Measurements from ENCODE around the gene ABI2. TPM values are rescaled to one million over a fixed set of nuclear protein-coding genes. Genes with fewer than 3 reads are reported as not detected.

ABI2 gene
- total and polyA plus RNA-seq, 4 donors: 5.4 to 10.5 (median 7.6) TPM

- no peaks in the 10 kb centered on the region for H3K9me3 ChIP-seq (ENCODE audit: control insufficient read depth in 4 of 4, low read length in 3 of 4)
- 79% methylated on average over 4 of the region's 4 CpGs for WGBS
- H3K4me1 ChIP-seq (ENCODE audit: control insufficient read depth in 4 of 4, insufficient read depth in 4 of 4, low read length in 3 of 4): peaks cover 3 to 55% (median 41%) of the 10 kb centered on the region in 4 donors
- no peak overlapping the region for H3K4me3 ChIP-seq (ENCODE audit: low read depth in 1 of 3, low read length in 3 of 3)
- no peak overlapping the region for H3K9ac ChIP-seq (ENCODE audit: low read depth in 1 of 2, low read length in 2 of 2)
- TF ChIP-seq JUND (IDR thresholded peaks at IDR 0.05): no peak
- no peak for TF ChIP-seq ATF3 (IDR thresholded peaks at IDR 0.05)
- no peak for TF ChIP-seq MAX (IDR thresholded peaks at IDR 0.05)
- TF ChIP-seq FOXA2 (IDR thresholded peaks at IDR 0.05): no peak
- no peak for TF ChIP-seq REST (IDR thresholded peaks at IDR 0.05)
- no peak for TF ChIP-seq SP1 (IDR thresholded peaks at IDR 0.05)
- TF ChIP-seq, protein P1, sequence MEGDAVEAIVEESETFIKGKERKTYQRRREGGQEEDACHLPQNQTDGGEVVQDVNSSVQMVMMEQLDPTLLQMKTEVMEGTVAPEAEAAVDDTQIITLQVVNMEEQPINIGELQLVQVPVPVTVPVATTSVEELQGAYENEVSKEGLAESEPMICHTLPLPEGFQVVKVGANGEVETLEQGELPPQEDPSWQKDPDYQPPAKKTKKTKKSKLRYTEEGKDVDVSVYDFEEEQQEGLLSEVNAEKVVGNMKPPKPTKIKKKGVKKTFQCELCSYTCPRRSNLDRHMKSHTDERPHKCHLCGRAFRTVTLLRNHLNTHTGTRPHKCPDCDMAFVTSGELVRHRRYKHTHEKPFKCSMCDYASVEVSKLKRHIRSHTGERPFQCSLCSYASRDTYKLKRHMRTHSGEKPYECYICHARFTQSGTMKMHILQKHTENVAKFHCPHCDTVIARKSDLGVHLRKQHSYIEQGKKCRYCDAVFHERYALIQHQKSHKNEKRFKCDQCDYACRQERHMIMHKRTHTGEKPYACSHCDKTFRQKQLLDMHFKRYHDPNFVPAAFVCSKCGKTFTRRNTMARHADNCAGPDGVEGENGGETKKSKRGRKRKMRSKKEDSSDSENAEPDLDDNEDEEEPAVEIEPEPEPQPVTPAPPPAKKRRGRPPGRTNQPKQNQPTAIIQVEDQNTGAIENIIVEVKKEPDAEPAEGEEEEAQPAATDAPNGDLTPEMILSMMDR (IDR thresholded peaks at IDR 0.05; ENCODE audit: low read depth, low read length, missing input control): no peak
- no peak for TF ChIP-seq TAF1 (conservative IDR thresholded peaks at IDR 0.05)
- no peak overlapping the region for H3K27ac ChIP-seq (ENCODE audit: low read depth in 1 of 2, low read length in 2 of 2)
- H3K27me3 ChIP-seq (ENCODE audit: control insufficient read depth in 4 of 4, insufficient read depth in 4 of 4, low read length in 3 of 4): no peaks in the 10 kb centered on the region
- peaks cover 2 to 64% (median 45%) of the 10 kb centered on the region in 4 donors for H3K36me3 ChIP-seq (ENCODE audit: control insufficient read depth in 4 of 4, insufficient read depth in 3 of 4, low read depth in 1 of 4, low read length in 3 of 4)
- DNase-seq (ENCODE audit: low spot score): no peak
These were observed 112.5 kb downstream of the ABI2 start for GRCh38 chr2:203440671-203441070.

DNA sequence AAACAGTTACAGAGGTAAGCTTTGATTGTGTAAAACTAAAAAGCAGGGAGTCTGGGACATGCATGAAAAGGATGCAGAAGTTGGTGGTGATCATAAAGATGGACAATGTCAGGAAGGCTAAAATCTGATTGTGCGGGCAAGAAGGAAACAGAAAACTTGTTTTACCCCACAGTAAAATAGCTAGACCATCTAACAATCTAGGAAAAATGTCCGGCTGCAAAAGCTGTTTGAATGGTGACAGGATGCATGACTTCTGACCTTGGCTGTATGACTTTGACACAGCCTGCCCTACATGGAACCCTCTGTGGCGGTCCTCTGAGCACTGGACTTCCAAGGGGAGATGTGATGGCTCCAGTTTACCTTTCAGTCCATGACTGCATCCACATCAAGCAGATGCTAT is 113.3 kb downstream of the ABI2 start:
- 79% methylated on average over 3 of the region's 3 CpGs for WGBS
- H3K9me3 ChIP-seq (ENCODE audit: control insufficient read depth in 4 of 4, low read length in 3 of 4): no peaks in the 10 kb centered on the region
- no peak overlapping the region for H3K27ac ChIP-seq (ENCODE audit: low read depth in 1 of 2, low read length in 2 of 2)
- H3K27me3 ChIP-seq (ENCODE audit: control insufficient read depth in 4 of 4, insufficient read depth in 4 of 4, low read length in 3 of 4): no peaks in the 10 kb centered on the region
- H3K4me1 ChIP-seq (ENCODE audit: control insufficient read depth in 4 of 4, insufficient read depth in 4 of 4, low read length in 3 of 4): peaks cover 3 to 54% (median 41%) of the 10 kb centered on the region in 4 donors
- H3K4me3 ChIP-seq (ENCODE audit: low read depth in 1 of 3, low read length in 3 of 3): no peak overlapping the region
- no peak for DNase-seq (ENCODE audit: low spot score)
- TF ChIP-seq NR2F2 (IDR thresholded peaks at IDR 0.05) (peak; percentile 88), YY1 (IDR thresholded peaks at IDR 0.05) (no peak)
- no peak overlapping the region for H3K9ac ChIP-seq (ENCODE audit: low read depth in 1 of 2, low read length in 2 of 2)
- peaks cover 2 to 65% (median 48%) of the 10 kb centered on the region in 4 donors for H3K36me3 ChIP-seq (ENCODE audit: control insufficient read depth in 4 of 4, insufficient read depth in 3 of 4, low read depth in 1 of 4, low read length in 3 of 4)

- no peak overlapping the region for H3K4me3 ChIP-seq (ENCODE audit: low read depth in 1 of 3, low read length in 3 of 3)
- H3K4me1 ChIP-seq (ENCODE audit: control insufficient read depth in 4 of 4, insufficient read depth in 4 of 4, low read length in 3 of 4): peaks cover 3 to 47% (median 38%) of the 10 kb centered on the region in 4 donors
- peak overlapping the region in 1 of 2 donors; percentile 34 for H3K27ac ChIP-seq (ENCODE audit: low read depth in 1 of 2, low read length in 2 of 2)
- 33% methylated on average over 5 of the region's 5 CpGs for WGBS
- peaks cover 2 to 64% (median 50%) of the 10 kb centered on the region in 4 donors for H3K36me3 ChIP-seq (ENCODE audit: control insufficient read depth in 4 of 4, insufficient read depth in 3 of 4, low read depth in 1 of 4, low read length in 3 of 4)
- no peaks in the 10 kb centered on the region for H3K9me3 ChIP-seq (ENCODE audit: control insufficient read depth in 4 of 4, low read length in 3 of 4)
- H3K9ac ChIP-seq (ENCODE audit: low read depth in 1 of 2, low read length in 2 of 2): no peak overlapping the region
- no peak for DNase-seq (ENCODE audit: low spot score)
- peak; percentile 76 to 87 for TF ChIP-seq RXRA (IDR thresholded peaks at IDR 0.05)
- TF ChIP-seq SP1 (IDR thresholded peaks at IDR 0.05): peak; percentile 7
- peak; percentile 42 to 49 for TF ChIP-seq HNF4A (conservative IDR thresholded peaks at IDR 0.05)
- no peak for TF ChIP-seq REST (IDR thresholded peaks at IDR 0.05)
- H3K27me3 ChIP-seq (ENCODE audit: control insufficient read depth in 4 of 4, insufficient read depth in 4 of 4, low read length in 3 of 4): no peaks in the 10 kb centered on the region
These were observed 114.3 kb downstream of the ABI2 start for GRCh38 chr2:203442463-203442862.

Measured in liver (tissue), 9 donors.